Activated CD4-positive, alpha-beta memory T cell treated with anti-CD3 and anti-CD28 coated beads, Interleukin-2, amount 10 ng/mL, durations not matched to agents 7 days and 5 days (primary cell): ENCODE data around the gene TRERF1. TPM values are rescaled to one million over a fixed set of nuclear protein-coding genes. Genes with fewer than 3 reads are reported as not detected.
"Not testable (repeated sequence)": the region's sequence is repeated elsewhere in the genome, so short reads cannot be mapped to it uniquely, and the experiment has no call there.

Experiments used
- CTCF ChIA-PET: fragments of 350-600 bp; sonication (Branson Sonifier 250); formaldehyde crosslinking; loops from one replicate; lab custom pipeline; 2021; ENCODE audit warnings: antibody characterized with exemption, inconsistent platforms; lab: Charles Lee
- POLR2A ChIA-PET: fragments of 350-600 bp; sonication (Branson Sonifier 250); formaldehyde crosslinking; loops from one replicate; lab custom pipeline; 2021; ENCODE audit warnings: antibody characterized with exemption; lab: Charles Lee
- DNase-seq: peaks from one replicate; pipeline ENCODE4 v3.0.0-alpha.2; 2020
- H3K27ac Mint-ChIP-seq: one replicate; pipeline ENCODE4 v1.8.0; 2021; ENCODE audit warnings: mild to moderate bottlenecking, mixed read lengths
- H3K27me3 Mint-ChIP-seq: one replicate; pipeline ENCODE4 v1.8.0; 2021; ENCODE audit warnings: mixed read lengths
- H3K36me3 Mint-ChIP-seq: one replicate; pipeline ENCODE4 v1.8.0; 2021; ENCODE audit warnings: low read depth, mixed read lengths
- H3K4me1 Mint-ChIP-seq: one replicate; pipeline ENCODE4 v1.8.0; 2021; ENCODE audit warnings: mixed read lengths
- H3K4me3 Mint-ChIP-seq: one replicate; pipeline ENCODE4 v1.8.0; 2021; ENCODE audit warnings: mild to moderate bottlenecking, mixed read lengths
- H3K9me3 Mint-ChIP-seq: one replicate; pipeline ENCODE4 v1.8.0; 2021; ENCODE audit warnings: mixed read lengths
- total RNA-seq, 2 experiments: library from RNA; stranded (reverse); gene quantifications; one replicate each; pipeline ENCODE4 v1.2.3, GENCODE V29; 2021

Gene TRERF1
- total RNA-seq, 2 experiments from 2014 or later, result 17.4 to 18.2 TPM

DNA sequence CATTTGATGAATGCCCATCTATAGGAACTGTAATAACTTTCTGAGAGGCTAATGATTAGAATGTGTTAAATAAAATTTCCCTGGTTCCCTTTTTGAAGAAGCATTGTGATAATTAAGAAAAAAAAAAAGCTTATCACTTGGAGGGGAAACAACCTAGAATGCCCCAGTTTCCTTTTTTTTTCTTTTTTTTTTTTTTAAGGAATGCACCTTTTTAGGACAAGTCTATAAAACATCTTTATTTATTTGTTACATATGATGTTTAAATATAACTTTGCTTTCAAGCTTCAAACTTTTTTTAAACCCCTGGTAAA, 226.7 kb downstream of the TRERF1 start:
- no peaks in the 10 kb centered on the region for H3K9me3 Mint-ChIP-seq
- no peak overlapping the region for H3K4me3 Mint-ChIP-seq
- peak overlapping the region; percentile 47 for H3K27ac Mint-ChIP-seq
- ChIA-PET POLR2A (interaction anchor here (1.3 kb wide), 1 partner anchor 339 kb away, joined by 4 read pairs; the partner anchor contains the start of gene UBR2), CTCF (interaction anchor here (0.7 to 3.3 kb wide), 3 partner anchors 10 to 323 kb away, joined by 3 to 15 read pairs (median 9); no protein-coding TSS in a partner anchor)
- peaks cover 12% of the 10 kb centered on the region for H3K4me1 Mint-ChIP-seq
- no peaks in the 10 kb centered on the region for H3K27me3 Mint-ChIP-seq
- no peak for DNase-seq
- H3K36me3 Mint-ChIP-seq, result peaks cover 12% of the 10 kb centered on the region

DNA sequence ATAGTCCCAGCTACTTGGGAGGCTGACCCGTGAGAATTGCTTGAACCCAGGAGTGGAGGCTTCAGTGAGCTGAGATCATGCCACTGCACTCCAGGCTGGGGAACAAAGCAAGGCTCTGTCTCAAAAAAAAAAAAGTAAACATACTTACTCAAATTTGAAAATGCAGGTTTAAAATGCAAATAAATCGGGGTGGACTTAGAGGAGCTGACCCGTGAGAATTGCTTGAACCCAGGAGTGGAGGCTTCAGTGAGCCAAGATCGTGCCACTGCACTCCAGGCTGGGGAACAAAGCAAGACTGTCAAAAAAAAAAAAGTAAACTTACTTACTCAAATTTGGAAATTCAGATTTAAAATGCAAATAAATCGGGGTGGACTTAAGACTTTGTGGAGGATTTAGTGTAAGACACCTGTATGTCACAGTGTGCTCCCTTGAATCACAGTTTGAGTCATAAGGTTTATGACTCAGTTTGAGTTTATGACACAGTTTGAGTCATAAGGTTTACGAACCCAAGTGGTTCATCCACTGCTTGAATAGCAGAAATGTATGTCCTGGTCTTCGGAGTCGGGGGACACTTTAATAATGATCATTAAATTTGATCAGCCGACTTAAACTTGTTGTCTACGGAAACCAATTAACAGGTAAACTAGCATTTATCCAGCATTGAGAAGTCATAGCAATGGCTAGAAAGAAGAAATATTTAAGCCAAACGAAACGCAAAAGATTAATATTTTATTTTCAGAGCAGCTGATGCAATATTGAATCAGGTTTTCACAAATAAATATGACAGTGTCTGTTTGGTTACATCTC, 227.3 kb downstream of the TRERF1 start:
- Mint-ChIP-seq H3K27me3 (no peaks in the 10 kb centered on the region), H3K36me3 (peaks cover 11% of the 10 kb centered on the region), H3K4me3 (no peak overlapping the region), H3K9me3 (no peaks in the 10 kb centered on the region), H3K4me1 (peaks cover 12% of the 10 kb centered on the region), H3K27ac (peak overlapping the region; percentile 69)
- CTCF ChIA-PET, result interaction anchor here (0.6 to 3.3 kb wide), 4 partner anchors 10 to 324 kb away, joined by 3 to 15 read pairs (median 6); no protein-coding TSS in a partner anchor
- POLR2A ChIA-PET, result interaction anchor here (1.3 kb wide), 1 partner anchor 339 kb away, joined by 4 read pairs; the partner anchor contains the start of gene UBR2
- no peak for DNase-seq

DNA sequence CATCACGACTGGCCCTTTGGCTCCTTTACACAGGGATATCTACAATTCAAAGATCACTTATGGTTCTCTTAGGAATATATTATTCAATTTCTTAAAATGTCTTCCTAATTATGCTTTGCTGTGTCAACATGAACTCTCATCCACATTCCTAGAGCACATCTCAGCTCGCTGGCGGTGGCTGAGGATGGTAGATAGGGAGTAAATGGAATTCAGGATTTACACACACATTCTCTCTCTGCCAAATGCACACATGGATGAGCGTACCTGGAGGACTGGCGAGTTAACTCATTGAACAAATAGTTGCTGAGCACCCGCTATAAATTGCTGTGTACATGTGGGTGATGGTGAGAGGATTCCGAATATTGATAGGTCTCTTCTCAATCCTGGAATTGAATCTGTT, 229.3 kb downstream of the TRERF1 start:
- Mint-ChIP-seq H3K27ac (no peak overlapping the region), H3K4me1 (peaks cover 18% of the 10 kb centered on the region), H3K27me3 (no peaks in the 10 kb centered on the region), H3K9me3 (no peaks in the 10 kb centered on the region), H3K36me3 (peaks cover 4% of the 10 kb centered on the region), H3K4me3 (no peak overlapping the region)
- DNase-seq, result no peak
- ChIA-PET POLR2A (interaction anchor here (0.8 kb wide), 1 partner anchor 196 kb away, joined by 3 read pairs; no protein-coding TSS in a partner anchor), CTCF (interaction anchor here (1.0 to 3.3 kb wide), 2 partner anchors 8 to 325 kb away, joined by 3 to 9 read pairs; no protein-coding TSS in a partner anchor)

DNA sequence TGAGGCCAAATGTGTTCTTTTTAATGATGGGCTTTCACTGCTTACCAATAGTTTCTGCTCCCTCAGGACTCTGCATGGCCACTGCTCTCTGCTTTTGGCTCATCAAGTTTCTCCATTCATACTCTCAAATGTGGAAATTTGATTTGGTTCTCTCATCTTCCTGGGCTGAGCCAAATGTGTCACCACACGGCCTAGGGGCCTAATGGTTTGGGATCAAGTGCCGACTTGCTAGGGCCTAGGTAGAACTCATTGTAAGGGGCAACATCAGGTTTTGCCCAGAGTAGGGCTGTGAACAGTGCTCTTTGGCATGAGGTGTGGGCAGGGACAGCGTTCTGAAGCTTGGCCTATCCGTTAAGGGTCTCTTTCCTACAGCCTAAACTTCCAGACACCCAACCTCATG, 230.2 kb downstream of the TRERF1 start:
- CTCF ChIA-PET, result interaction anchor here (3.3 kb wide), 1 partner anchor 326 kb away, joined by 9 read pairs; no protein-coding TSS in a partner anchor

DNA sequence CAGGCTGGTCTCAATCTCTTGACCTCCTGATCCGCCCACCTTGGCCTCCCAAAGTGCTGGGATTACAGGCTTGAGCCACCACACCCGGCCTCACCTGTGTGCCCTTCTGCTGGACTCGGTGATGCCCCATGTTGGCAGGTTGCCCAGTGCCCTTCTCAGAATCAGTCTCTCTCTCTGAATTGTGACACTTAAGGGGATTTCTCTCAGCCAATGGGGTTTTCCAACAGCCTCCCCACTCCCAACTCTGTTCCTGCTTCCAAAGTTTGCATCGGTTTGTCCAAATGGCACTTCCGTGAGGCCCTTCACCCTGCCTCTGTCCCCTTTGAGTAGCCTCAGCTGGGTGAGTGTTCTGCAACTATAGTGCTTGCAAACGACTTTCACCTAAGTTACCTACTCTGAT, 230.9 kb downstream of the TRERF1 start:
- no peak for DNase-seq
- ChIA-PET POLR2A (no interaction called here), CTCF (interaction anchor here (3.3 kb wide), 1 partner anchor 327 kb away, joined by 9 read pairs; no protein-coding TSS in a partner anchor)
- Mint-ChIP-seq H3K9me3 (no peaks in the 10 kb centered on the region), H3K27me3 (no peaks in the 10 kb centered on the region), H3K36me3 (peaks cover 3% of the 10 kb centered on the region), H3K27ac (no peak overlapping the region), H3K4me3 (no peak overlapping the region), H3K4me1 (peaks cover 29% of the 10 kb centered on the region)

More for the DNA sequence above, 230.2 kb downstream of the TRERF1 start:
- Mint-ChIP-seq H3K36me3 (peaks cover 3% of the 10 kb centered on the region), H3K4me3 (no peak overlapping the region), H3K9me3 (no peaks in the 10 kb centered on the region), H3K27me3 (no peaks in the 10 kb centered on the region), H3K4me1 (peaks cover 23% of the 10 kb centered on the region), H3K27ac (no peak overlapping the region)
- POLR2A ChIA-PET, result no interaction called here
- DNase-seq, result no peak

DNA sequence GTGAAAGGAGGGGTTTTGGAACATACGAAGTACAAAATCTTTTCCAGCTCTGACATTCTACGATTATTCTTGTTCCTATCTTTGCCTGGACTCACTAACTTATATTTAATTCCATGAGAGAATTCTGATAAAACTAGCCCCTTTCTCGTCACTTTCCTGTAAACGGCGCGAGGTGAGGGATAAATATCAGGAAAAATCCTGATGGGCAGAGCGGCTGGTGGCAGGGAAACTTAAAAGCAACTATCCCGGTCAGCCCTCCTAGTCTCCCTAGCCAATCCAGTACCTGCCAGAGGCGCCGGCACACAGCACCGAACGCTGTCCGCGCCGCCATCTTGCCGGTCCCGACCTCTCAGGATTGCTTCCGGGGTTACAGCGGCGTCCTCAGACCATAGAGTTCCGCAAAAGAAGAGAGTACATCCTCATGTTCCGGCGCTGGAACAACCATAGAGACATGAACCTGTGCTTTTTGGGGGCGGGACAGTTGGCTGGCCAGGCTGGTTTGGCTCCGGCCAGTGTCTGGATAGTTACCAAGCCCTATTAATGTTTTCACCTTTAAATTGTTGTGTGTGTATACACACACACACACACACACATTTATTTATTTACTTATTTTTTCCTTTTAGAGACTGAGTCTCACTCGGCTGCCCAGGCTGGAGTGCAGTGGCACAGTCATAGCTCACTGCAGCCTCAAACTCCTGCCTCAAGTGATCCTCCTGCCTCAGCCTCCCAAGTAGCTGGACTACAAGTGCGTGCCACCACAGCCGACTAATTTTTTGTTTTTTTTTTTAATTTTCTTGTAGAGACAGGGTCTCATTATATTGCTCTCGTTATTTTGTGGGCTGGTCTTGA, 234.0 kb downstream of the TRERF1 start, which contains the start of gene MRPS10:
Gene MRPS10 (minus strand): TSS at position 343 of the 849 bp plus-strand sequence. CDS start 12 bp downstream, at position 331.
- Mint-ChIP-seq H3K27me3 (no peaks in the 10 kb centered on the region), H3K36me3 (peaks cover 15% of the 10 kb centered on the region), H3K4me3 (peak within 1 kb of the TSS; percentile 97), H3K27ac (peak within 1 kb of the TSS; percentile 80), H3K4me1 (peaks cover 33% of the 10 kb centered on the region), H3K9me3 (no peaks in the 10 kb centered on the region)
- ChIA-PET POLR2A (interaction anchor here (1.0 to 1.5 kb wide), 5 partner anchors 29 to 330 kb away, joined by 3 to 5 read pairs (median 3); partner anchors contain the start of gene MED20), CTCF (interaction anchor here (0.6 to 3.7 kb wide), 13 partner anchors 9 to 662 kb away, joined by 3 to 28 read pairs (median 4); partner anchors contain the start of genes BYSL, FRS3, MED20 and RPL7L1)
- DNase-seq, result peak; percentile 93

DNA sequence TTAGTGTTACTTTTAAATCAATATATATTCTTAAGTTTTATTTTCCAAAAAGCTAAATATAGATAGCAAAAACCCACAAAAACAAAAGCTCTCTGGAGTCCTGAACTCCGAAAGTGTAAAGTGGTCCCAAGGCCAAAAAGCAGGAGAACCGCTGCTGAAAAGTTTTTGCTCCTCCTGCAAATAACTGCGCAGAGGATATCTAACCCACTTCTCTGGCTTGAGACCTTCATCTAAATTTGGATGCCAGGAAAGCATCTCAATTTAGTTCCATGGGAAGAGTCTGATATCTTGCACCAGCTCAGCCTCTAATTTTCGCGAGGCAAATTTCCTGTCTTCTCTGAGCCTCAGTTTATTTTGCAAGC, 234.6 kb downstream of the TRERF1 start:
- Mint-ChIP-seq H3K27ac (peak overlapping the region; percentile 80), H3K9me3 (no peaks in the 10 kb centered on the region), H3K4me3 (peak overlapping the region; percentile 97), H3K36me3 (peaks cover 20% of the 10 kb centered on the region), H3K27me3 (no peaks in the 10 kb centered on the region), H3K4me1 (peaks cover 33% of the 10 kb centered on the region)
- CTCF ChIA-PET, result interaction anchor here (0.7 to 3.7 kb wide), 10 partner anchors 10 to 662 kb away, joined by 3 to 28 read pairs (median 4); partner anchors contain the start of genes BYSL, FRS3, MED20 and RPL7L1
- POLR2A ChIA-PET, result interaction anchor here (1.0 to 1.5 kb wide), 6 partner anchors 28 to 331 kb away, joined by 3 to 5 read pairs (median 3); partner anchors contain the start of gene MED20
- no peak for DNase-seq

DNA sequence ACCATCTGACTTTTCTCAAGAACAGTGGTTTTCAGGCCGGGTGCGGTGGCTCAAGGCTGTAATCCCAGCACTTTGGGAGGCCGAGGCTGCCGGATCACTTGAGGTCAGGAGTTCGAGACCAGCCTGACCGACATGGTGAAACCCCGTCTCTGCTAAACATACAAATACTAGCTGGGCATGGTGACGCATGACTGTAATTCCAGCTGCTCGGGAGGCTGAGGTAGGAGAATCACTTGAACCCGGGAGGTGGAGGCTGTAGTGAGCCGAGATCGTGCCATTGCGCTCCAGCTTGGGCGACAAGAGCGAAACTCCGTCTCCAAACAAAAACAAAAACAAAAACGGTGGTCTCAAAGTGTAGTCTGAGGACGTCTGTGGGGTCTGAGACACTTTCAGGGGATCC, 235.2 kb downstream of the TRERF1 start:
- peak overlapping the region; percentile 64 for H3K4me3 Mint-ChIP-seq
- DNase-seq, H3K9me3 Mint-ChIP-seq, H3K27ac Mint-ChIP-seq, H3K27me3 Mint-ChIP-seq: not testable (repeated sequence)
- ChIA-PET CTCF (interaction anchor here (1.0 to 3.7 kb wide), 8 partner anchors 10 to 663 kb away, joined by 3 to 28 read pairs (median 4); partner anchors contain the start of genes BYSL, FRS3, MED20 and RPL7L1), POLR2A (interaction anchor here (1.0 to 1.5 kb wide), 4 partner anchors 162 to 296 kb away, joined by 3 to 4 read pairs (median 3); partner anchors contain the start of gene MED20)
- peaks cover 23% of the 10 kb centered on the region for H3K36me3 Mint-ChIP-seq
- peaks cover 33% of the 10 kb centered on the region for H3K4me1 Mint-ChIP-seq

DNA sequence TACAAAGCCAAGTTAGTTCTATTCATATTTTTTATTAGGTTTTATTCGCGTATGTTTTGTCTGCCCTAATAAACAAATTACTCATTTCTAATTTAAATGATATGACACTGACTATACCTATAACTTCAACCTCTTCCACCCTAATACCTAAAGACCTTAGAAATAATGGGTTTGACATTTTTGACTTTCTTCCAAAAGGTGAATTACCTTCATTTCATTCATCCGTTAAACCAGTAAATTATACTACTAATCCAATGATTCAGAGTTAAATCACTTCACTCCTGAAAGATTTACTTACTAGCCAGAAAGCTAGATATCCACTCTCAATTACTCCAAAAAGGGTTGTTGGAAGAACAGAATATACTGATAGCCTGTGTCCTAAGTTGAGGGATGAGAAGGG, 239.3 kb downstream of the TRERF1 start:
- Mint-ChIP-seq H3K27me3 (no peaks in the 10 kb centered on the region), H3K27ac (no peak overlapping the region), H3K9me3 (no peaks in the 10 kb centered on the region), H3K4me1 (peaks cover 25% of the 10 kb centered on the region), H3K36me3 (peaks cover 46% of the 10 kb centered on the region), H3K4me3 (no peak overlapping the region)
- ChIA-PET POLR2A (no interaction called here), CTCF (interaction anchor here (3.8 kb wide), 1 partner anchor 335 kb away, joined by 59 read pairs; no protein-coding TSS in a partner anchor)
- no peak for DNase-seq

DNA sequence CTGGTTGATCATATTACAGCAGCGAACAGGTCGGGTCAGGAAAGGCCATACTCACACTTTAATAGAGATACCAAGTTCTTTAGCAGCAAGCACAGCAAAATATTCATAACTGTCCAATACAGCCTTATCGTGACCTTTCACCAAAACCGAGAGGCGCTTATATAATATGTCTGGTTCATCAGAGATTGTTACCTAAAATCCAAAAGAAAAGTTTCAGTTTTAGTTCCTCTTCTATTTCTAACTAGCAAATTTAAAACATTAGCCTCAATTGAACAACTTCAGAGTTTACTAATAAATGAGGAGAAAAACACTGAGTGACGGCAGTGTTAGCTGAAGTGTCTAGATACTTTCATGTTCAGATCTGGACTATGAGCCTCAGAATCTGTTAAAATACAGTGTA, 240.0 kb downstream of the TRERF1 start:
- Mint-ChIP-seq H3K4me1 (peaks cover 21% of the 10 kb centered on the region), H3K36me3 (peaks cover 48% of the 10 kb centered on the region), H3K9me3 (no peaks in the 10 kb centered on the region), H3K4me3 (no peak overlapping the region), H3K27me3 (no peaks in the 10 kb centered on the region), H3K27ac (no peak overlapping the region)
- ChIA-PET POLR2A (no interaction called here), CTCF (interaction anchor here (0.9 kb wide), 1 partner anchor 336 kb away, joined by 4 read pairs; no protein-coding TSS in a partner anchor)
- no peak for DNase-seq

DNA sequence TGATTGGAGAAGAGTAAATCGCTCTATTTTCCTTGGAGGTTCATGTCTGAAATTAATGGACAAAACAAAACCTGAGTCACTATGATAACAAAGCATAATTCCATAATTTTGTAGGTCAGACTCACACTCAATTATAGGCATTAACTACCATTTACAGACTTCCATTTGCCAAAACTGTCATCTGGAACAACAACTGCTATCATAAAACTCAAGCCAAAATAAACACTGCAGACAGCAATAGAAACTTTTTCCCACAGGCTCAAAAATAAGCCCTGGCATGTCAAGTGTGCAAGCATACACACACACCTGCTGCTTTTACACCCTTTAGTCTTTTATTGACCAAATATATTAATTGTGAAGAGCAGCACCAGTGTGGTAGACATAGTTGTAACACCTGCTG, 241.2 kb downstream of the TRERF1 start:
- DNase-seq, result no peak
- no peaks in the 10 kb centered on the region for H3K27me3 Mint-ChIP-seq
- H3K27ac Mint-ChIP-seq, result no peak overlapping the region
- ChIA-PET CTCF (no interaction called here), POLR2A (no interaction called here)
- no peaks in the 10 kb centered on the region for H3K9me3 Mint-ChIP-seq
- peaks cover 54% of the 10 kb centered on the region for H3K36me3 Mint-ChIP-seq
- peaks cover 11% of the 10 kb centered on the region for H3K4me1 Mint-ChIP-seq
- no peak overlapping the region for H3K4me3 Mint-ChIP-seq

DNA sequence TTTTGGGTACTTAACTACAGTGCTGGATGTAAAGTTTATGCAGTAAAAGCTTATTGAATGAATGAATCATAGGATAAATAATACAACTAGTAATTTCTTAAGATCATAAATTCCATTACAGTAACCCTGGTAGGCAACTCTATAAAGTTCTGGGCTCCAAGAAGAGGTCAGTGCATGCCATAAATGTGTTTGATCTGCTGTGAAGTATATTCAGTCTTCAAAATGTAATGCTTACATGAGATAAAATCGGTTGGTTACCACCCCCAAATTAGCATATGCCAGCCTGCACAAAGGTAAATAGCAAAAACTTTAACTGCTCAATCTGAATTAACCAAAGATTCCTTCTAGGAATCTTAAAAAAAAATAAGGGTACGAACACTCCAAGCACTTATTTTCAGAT, 244.2 kb downstream of the TRERF1 start:
- peaks cover 43% of the 10 kb centered on the region for H3K36me3 Mint-ChIP-seq
- not testable (repeated sequence) for H3K9me3 Mint-ChIP-seq

More for the DNA sequence above, 244.2 kb downstream of the TRERF1 start:
- H3K4me1 Mint-ChIP-seq, H3K4me3 Mint-ChIP-seq, CTCF ChIA-PET, DNase-seq, H3K27ac Mint-ChIP-seq, POLR2A ChIA-PET, H3K27me3 Mint-ChIP-seq: not testable (repeated sequence)
